Astrocyte (in vitro differentiated cells and primary cell): Measurements from ENCODE around the gene ASIC3. TPM values are rescaled to one million over a fixed set of nuclear protein-coding genes. Genes with fewer than 3 reads are reported as not detected.
A peak's percentile ranks its signal among the peaks of the same experiment; 100 is the strongest.

Experiments used
- DNase-seq: peaks from one replicate; pipeline ENCODE4 v3.0.0-alpha.2; 2010; ENCODE audit warnings: low read depth
- FAIRE-seq: peaks from 2 replicates; lab custom pipeline; 2011; peaks lifted over from hg19 to GRCh38; lab: Jason Lieb, UNC
- H2AFZ ChIP-seq: 2 replicates; pipeline ENCODE4 v1.6.0; 2012; ENCODE audit warnings: low read depth, low read length, inconsistent platforms
- H3K27ac ChIP-seq: 2 replicates; pipeline ENCODE4 v1.5.1; 2011; ENCODE audit warnings: low read depth, low read length, inconsistent platforms
- H3K27me3 ChIP-seq: 2 replicates; pipeline ENCODE4 v1.6.0; 2011; ENCODE audit warnings: low read length, inconsistent platforms; ENCODE audit not compliant: insufficient read depth
- H3K36me3 ChIP-seq: 2 replicates; pipeline ENCODE4 v1.5.1; 2011; ENCODE audit warnings: low read length, inconsistent platforms; ENCODE audit not compliant: insufficient read depth
- H3K4me1 ChIP-seq: 2 replicates; pipeline ENCODE4 v1.5.1; 2011; ENCODE audit warnings: low read length, inconsistent platforms; ENCODE audit not compliant: insufficient read depth
- H3K4me2 ChIP-seq: 2 replicates; pipeline ENCODE4 v1.6.0; 2012; ENCODE audit warnings: low read length, inconsistent platforms
- H3K4me3 ChIP-seq: 2 replicates; pipeline ENCODE4 v1.5.1; 2011; ENCODE audit warnings: low read depth, mild to moderate bottlenecking, low read length, inconsistent platforms; ENCODE audit not compliant: insufficient read depth
- H3K79me2 ChIP-seq: 2 replicates; pipeline ENCODE4 v1.6.0; 2012; ENCODE audit warnings: mild to moderate bottlenecking, low read length, inconsistent platforms; ENCODE audit not compliant: insufficient read depth
- H3K9ac ChIP-seq: 2 replicates; pipeline ENCODE4 v1.6.0; 2012; ENCODE audit warnings: mild to moderate bottlenecking, low read length, inconsistent platforms
- H3K9me3 ChIP-seq: 2 replicates; pipeline ENCODE4 v1.5.1; 2012; ENCODE audit warnings: low read depth, mild to moderate bottlenecking, low read length, inconsistent platforms; ENCODE audit not compliant: insufficient read depth
- H4K20me1 ChIP-seq: 2 replicates; pipeline ENCODE4 v1.6.0; 2012; ENCODE audit warnings: low read length, inconsistent platforms; ENCODE audit not compliant: insufficient read depth
- H3K27ac Mint-ChIP-seq: one replicate; pipeline ENCODE4 v1.8.0; 2021; ENCODE audit warnings: mild to moderate bottlenecking, mixed read lengths; ENCODE audit not compliant: unreplicated experiment
- H3K27me3 Mint-ChIP-seq: one replicate; pipeline ENCODE4 v1.8.0; 2021; ENCODE audit warnings: low read depth, mixed read lengths; ENCODE audit not compliant: unreplicated experiment
- H3K36me3 Mint-ChIP-seq: one replicate; pipeline ENCODE4 v1.8.0; 2021; ENCODE audit warnings: low read depth, mixed read lengths; ENCODE audit not compliant: unreplicated experiment
- H3K4me1 Mint-ChIP-seq: one replicate; pipeline ENCODE4 v1.8.0; 2021; ENCODE audit warnings: low read depth, mixed read lengths; ENCODE audit not compliant: unreplicated experiment
- H3K4me3 Mint-ChIP-seq: one replicate; pipeline ENCODE4 v1.8.0; 2021; ENCODE audit warnings: mild to moderate bottlenecking, moderate library complexity, mixed read lengths; ENCODE audit not compliant: unreplicated experiment
- H3K9me3 Mint-ChIP-seq: one replicate; pipeline ENCODE4 v1.8.0; 2021; ENCODE audit warnings: mild to moderate bottlenecking, mixed read lengths; ENCODE audit not compliant: unreplicated experiment
- EZH2 ChIP-seq: IDR thresholded peaks from 2 replicates; pipeline ENCODE4 v1.6.1; 2012; ENCODE audit warnings: mild to moderate bottlenecking, low read length, inconsistent platforms; ENCODE audit not compliant: insufficient read depth
- total RNA-seq: library from RNA; stranded (reverse); gene quantifications from 2 replicates; pipeline ENCODE4 v1.2.1, GENCODE V29; 2021
- TF ChIP-seq, protein P1 (sequence below): IDR thresholded peaks from 2 replicates; pipeline ENCODE4 v1.5.1; 2011; ENCODE audit warnings: low read depth, mild to moderate bottlenecking, inconsistent platforms, low read length, moderate library complexity; ENCODE audit not compliant: insufficient read depth

ASIC3 gene
- total RNA-seq, 1 donor from 2014 or later, result 3.9 TPM

DNA sequence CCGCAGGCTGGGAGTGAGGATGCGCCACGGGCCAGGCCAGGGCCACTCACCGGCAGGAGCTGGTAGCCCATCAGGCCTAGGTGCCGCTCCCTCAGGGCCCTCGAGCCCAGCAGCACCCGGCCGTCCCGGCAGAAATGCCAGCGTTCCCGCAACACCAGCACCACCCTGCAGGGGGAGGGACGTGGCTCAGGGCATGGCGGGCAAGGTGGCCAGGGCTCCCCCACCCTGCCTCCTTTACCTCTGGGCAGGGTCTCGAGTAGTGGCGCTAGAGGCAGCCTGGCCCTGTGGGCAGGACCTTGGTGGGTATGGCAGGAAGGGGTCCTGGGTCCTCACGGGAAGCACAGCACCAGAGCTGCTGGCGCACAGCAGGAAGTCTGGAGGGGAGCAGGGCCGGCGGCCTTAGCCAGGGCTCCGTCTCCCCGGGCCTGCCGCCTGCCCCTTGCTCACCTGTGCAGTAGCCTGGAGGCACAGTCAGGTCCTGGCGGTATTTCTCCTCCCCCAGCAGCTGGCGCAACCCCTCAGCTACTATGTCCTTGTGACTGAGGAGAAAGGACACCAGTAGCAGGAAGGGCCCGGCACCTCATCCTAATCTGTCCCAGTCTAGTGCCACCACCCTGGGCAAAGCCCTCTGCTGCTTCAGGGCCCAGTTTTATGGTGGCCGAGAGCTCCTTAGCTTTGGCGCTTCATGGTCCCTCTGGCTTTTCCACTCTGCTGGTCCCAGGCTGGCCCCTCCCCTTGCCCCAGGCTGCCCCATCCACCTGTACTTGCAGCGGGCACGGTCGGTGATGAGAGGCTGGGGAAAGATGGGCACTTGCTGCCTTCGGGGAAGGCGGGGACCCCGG, 28.8 kb downstream of the ASIC3 start:
- Mint-ChIP-seq H3K27me3 (no peaks in the 10 kb centered on the region), H3K9me3 (no peaks in the 10 kb centered on the region), H3K27ac (no peak overlapping the region), H3K4me3 (no peak overlapping the region), H3K36me3 (peaks cover 14% of the 10 kb centered on the region), H3K4me1 (peaks cover 16% of the 10 kb centered on the region)
- H3K79me2 ChIP-seq, result peaks cover 36% of the 10 kb centered on the region
- TF ChIP-seq, protein P1, sequence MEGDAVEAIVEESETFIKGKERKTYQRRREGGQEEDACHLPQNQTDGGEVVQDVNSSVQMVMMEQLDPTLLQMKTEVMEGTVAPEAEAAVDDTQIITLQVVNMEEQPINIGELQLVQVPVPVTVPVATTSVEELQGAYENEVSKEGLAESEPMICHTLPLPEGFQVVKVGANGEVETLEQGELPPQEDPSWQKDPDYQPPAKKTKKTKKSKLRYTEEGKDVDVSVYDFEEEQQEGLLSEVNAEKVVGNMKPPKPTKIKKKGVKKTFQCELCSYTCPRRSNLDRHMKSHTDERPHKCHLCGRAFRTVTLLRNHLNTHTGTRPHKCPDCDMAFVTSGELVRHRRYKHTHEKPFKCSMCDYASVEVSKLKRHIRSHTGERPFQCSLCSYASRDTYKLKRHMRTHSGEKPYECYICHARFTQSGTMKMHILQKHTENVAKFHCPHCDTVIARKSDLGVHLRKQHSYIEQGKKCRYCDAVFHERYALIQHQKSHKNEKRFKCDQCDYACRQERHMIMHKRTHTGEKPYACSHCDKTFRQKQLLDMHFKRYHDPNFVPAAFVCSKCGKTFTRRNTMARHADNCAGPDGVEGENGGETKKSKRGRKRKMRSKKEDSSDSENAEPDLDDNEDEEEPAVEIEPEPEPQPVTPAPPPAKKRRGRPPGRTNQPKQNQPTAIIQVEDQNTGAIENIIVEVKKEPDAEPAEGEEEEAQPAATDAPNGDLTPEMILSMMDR, result no peak
- TF ChIP-seq EZH2, result no peak
- no peak overlapping the region for H3K4me2 ChIP-seq
- H3K9me3 ChIP-seq, result no peaks in the 10 kb centered on the region
- peaks cover 18% of the 10 kb centered on the region for H3K36me3 ChIP-seq
- H3K27me3 ChIP-seq, result no peaks in the 10 kb centered on the region
- H3K27ac ChIP-seq, result no peak overlapping the region
- no peak overlapping the region for H3K9ac ChIP-seq
- H2AFZ ChIP-seq, result no peak overlapping the region
- no peak for DNase-seq
- H4K20me1 ChIP-seq, result peaks cover 56% of the 10 kb centered on the region
- no peak overlapping the region for H3K4me3 ChIP-seq
- H3K4me1 ChIP-seq, result peaks cover 27% of the 10 kb centered on the region
- no peak for FAIRE-seq

DNA sequence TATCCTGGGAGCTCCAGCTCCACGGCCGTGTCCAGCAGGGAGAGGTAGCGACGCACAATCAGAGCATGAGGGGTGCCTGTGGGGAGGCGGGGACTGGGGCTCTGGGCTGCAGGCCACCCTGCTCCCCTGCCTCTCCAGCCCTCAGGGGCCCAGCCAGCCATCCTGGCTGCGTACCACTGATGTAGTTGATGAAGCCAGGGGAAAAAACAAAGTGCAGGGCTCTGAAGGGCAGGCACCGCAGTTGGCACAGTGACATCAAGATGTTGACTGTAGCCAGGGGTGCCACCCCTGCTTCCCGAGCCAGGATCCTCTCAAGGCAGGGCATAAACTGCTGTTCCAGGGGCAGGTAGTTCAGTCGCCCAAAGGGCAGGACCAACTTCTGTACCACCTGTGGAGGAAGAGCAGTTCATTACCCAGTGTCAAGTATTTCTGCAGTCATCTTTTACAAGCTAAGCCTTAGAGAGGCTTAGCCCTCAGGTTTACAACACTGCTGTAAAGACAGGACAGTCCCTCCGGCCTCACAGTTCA, 29.4 kb downstream of the ASIC3 start:
- H3K79me2 ChIP-seq, result peaks cover 43% of the 10 kb centered on the region
- peak overlapping the region; percentile 14 for H3K9ac ChIP-seq
- peaks cover 33% of the 10 kb centered on the region for H3K4me1 ChIP-seq
- H4K20me1 ChIP-seq, result peaks cover 56% of the 10 kb centered on the region
- Mint-ChIP-seq H3K36me3 (peaks cover 14% of the 10 kb centered on the region), H3K27me3 (no peaks in the 10 kb centered on the region), H3K9me3 (no peaks in the 10 kb centered on the region), H3K4me3 (peak overlapping the region; percentile 70), H3K27ac (peak overlapping the region; percentile 34), H3K4me1 (peaks cover 19% of the 10 kb centered on the region)
- no peak overlapping the region for H3K27ac ChIP-seq
- no peak for TF ChIP-seq EZH2
- TF ChIP-seq, protein P1, result no peak
- H2AFZ ChIP-seq, result no peak overlapping the region
- H3K9me3 ChIP-seq, result no peaks in the 10 kb centered on the region
- FAIRE-seq (no peak), DNase-seq (no peak)
- peaks cover 16% of the 10 kb centered on the region for H3K36me3 ChIP-seq
- H3K4me3 ChIP-seq, result no peak overlapping the region
- H3K4me2 ChIP-seq, result no peak overlapping the region
- H3K27me3 ChIP-seq, result no peaks in the 10 kb centered on the region
